Body of pancreas (tissue), 4 donors: ENCODE results near the gene RETN. TPM values are rescaled to one million over a fixed set of nuclear protein-coding genes. Genes with fewer than 3 reads are reported as not detected.
A peak's percentile ranks its signal among the peaks of the same experiment; 100 is the strongest.

Experiments
- ATAC-seq: fragments of 150-250 bp; one replicate; pipeline ENCODE4 v1.9.1; 2016
- DNase-seq, 4 donors: peaks; one replicate each; pipeline ENCODE4 v3.0.0-alpha.2; 2019
- H3K27ac ChIP-seq, 4 donors: fragments of 200-600 bp; sonication (generic); 1 replicate in 3 of 4; 2 replicates in 1 of 4; pipeline versions ENCODE4 v1.5.1 to v1.6.1; 2016 to 2019; ENCODE audit warnings: mild to moderate bottlenecking in 1 of 4, mixed read lengths in 1 of 4, moderate library complexity in 1 of 4
- H3K27me3 ChIP-seq, 2 donors: fragments of 200-600 bp; sonication (generic); one replicate each; pipeline ENCODE4 v1.6.0; 2016; ENCODE audit warnings: mild to moderate bottlenecking in 1 of 2
- H3K36me3 ChIP-seq, 2 donors: fragments of 200-600 bp; sonication (generic); replicated peaks in 1 of 2; 2 replicates each; pipeline ENCODE4 v1.5.1; 2016; ENCODE audit warnings: low read depth in 2 of 2; ENCODE audit not compliant: insufficient read depth in 1 of 2
- H3K4me1 ChIP-seq: fragments of 200-600 bp; sonication (generic); one replicate; pipeline ENCODE4 v1.6.0; 2016
- H3K4me3 ChIP-seq, 2 donors: fragments of 200-600 bp; sonication (generic); 1 replicate in 1 of 2; 2 replicates in 1 of 2; pipeline ENCODE4 v1.5.1; 2016 to 2019
- H3K9me3 ChIP-seq, 3 donors: fragments of 200-600 bp; sonication (generic); 1 replicate in 2 of 3; 2 replicates in 1 of 3; pipeline ENCODE4 v1.5.1; 2016
- CTCF ChIP-seq, 7 experiments: fragments of 450-650 bp in 4 of 7; fragments of 200-600 bp in 3 of 7; sonication (generic) in 3 of 7; IDR thresholded peaks; one replicate each; pipeline ENCODE4 v1.5.1; 2016 to 2019; ENCODE audit warnings: antibody characterized with exemption in 7 of 7
- POLR2A ChIP-seq, 3 donors: fragments of 450-650 bp; IDR thresholded peaks; one replicate each; pipeline ENCODE4 v1.6.1; 2016; ENCODE audit warnings: antibody characterized with exemption in 3 of 3, mild to moderate bottlenecking in 2 of 3
- WGBS, 2 donors: methylation state at CpG; one replicate each; pipeline ENCODE4 v1.1.5; 2017; 5-methylcytosine and 5-hydroxymethylcytosine counted together
- intact Hi-C: fragments of 100-400 bp; cut with DNase I; formaldehyde crosslinking; loops from one replicate; pipeline ENCODE4 v1.15.1; 2023
- total RNA-seq, 2 donors: library from RNA; depleted of rRNA; stranded (reverse); fragments of >200 nt; gene quantifications; one replicate each; pipeline ENCODE4 v1.1.0, GENCODE V29; 2016

The RETN gene
- total RNA-seq, 2 donors from 2014 or later, result not detected

GRCh38 chr19:7670790-7671189 is 1.9 kb downstream of the RETN start:
- TF ChIP-seq CTCF (IDR thresholded peaks at IDR 0.05) (no peak), POLR2A (IDR thresholded peaks at IDR 0.05) (no peak)
- intact Hi-C loops, result no loop called here
- H3K4me3 ChIP-seq, result no peak overlapping the region
- no peaks in the 10 kb centered on the region for H3K9me3 ChIP-seq
- no peak for DNase-seq
- H3K27ac ChIP-seq, result no peak overlapping the region
- WGBS, 2 donors, result 17 to 21% methylated on average over 7 to 9 of the region's 9 CpGs
- ATAC-seq, result no peak
- H3K4me1 ChIP-seq, result no peaks in the 10 kb centered on the region
- H3K36me3 ChIP-seq, result no peaks in the 10 kb centered on the region
- H3K27me3 ChIP-seq, result no peaks in the 10 kb centered on the region

GRCh38 chr19:7672522-7672921 is 3.7 kb downstream of the RETN start:
- H3K4me1 ChIP-seq, result no peaks in the 10 kb centered on the region
- no peak overlapping the region for H3K27ac ChIP-seq
- no peaks in the 10 kb centered on the region for H3K36me3 ChIP-seq
- WGBS, 2 donors, result 29 to 32% methylated on average over 6 to 9 of the region's 9 CpGs
- H3K4me3 ChIP-seq, result no peak overlapping the region
- no peaks in the 10 kb centered on the region for H3K27me3 ChIP-seq
- TF ChIP-seq POLR2A (IDR thresholded peaks at IDR 0.05) (no peak), CTCF (IDR thresholded peaks at IDR 0.05) (no peak)
- intact Hi-C loops, result no loop called here
- DNase-seq (no peak), ATAC-seq (no peak)
- no peaks in the 10 kb centered on the region for H3K9me3 ChIP-seq

- Histone ChIP-seq H3K36me3 (no peaks in the 10 kb centered on the region), H3K4me1 (no peaks in the 10 kb centered on the region), H3K4me3 (no peak overlapping the region), H3K27me3 (no peaks in the 10 kb centered on the region), H3K27ac (no peak overlapping the region), H3K9me3 (no peaks in the 10 kb centered on the region)
- DNase-seq (peak; percentile 39 to 73 (median 52)), ATAC-seq (peak; percentile 69)
- TF ChIP-seq CTCF (IDR thresholded peaks at IDR 0.05) (no peak), POLR2A (IDR thresholded peaks at IDR 0.05) (no peak)
- intact Hi-C loops, result loop anchor here (5.0 kb wide), 1 partner anchor 107 kb away; no protein-coding TSS in a partner anchor
- WGBS, 2 donors, result 39 to 64% methylated on average over 20 to 21 of the region's 21 CpGs
These were observed 5.5 kb downstream of the RETN start for GRCh38 chr19:7674010-7675005.

- TF ChIP-seq POLR2A (IDR thresholded peaks at IDR 0.05), result no peak
- DNase-seq, result peak in 1 of 4 donors; percentile 40
- 27 to 28% methylated on average over 6 to 7 of the region's 7 CpGs for WGBS, 2 donors
- H3K27ac ChIP-seq, result peak overlapping the region in 1 of 4 donors; percentile 9
- intact Hi-C loops, result loop anchor here (5.0 kb wide), 1 partner anchor 109 kb away; no protein-coding TSS in a partner anchor
- H3K36me3 ChIP-seq, result no peaks in the 10 kb centered on the region
- H3K9me3 ChIP-seq, result no peaks in the 10 kb centered on the region
- H3K4me1 ChIP-seq, result peaks cover 6% of the 10 kb centered on the region
- H3K4me3 ChIP-seq, result no peak overlapping the region
- no peak for ATAC-seq
- H3K27me3 ChIP-seq, result no peaks in the 10 kb centered on the region
These were observed 7.5 kb downstream of the RETN start for GRCh38 chr19:7676376-7676775.

- WGBS, 2 donors, result 32% methylated on average over 7 to 10 of the region's 10 CpGs
- H3K36me3 ChIP-seq, result no peaks in the 10 kb centered on the region
- no peak within 1 kb of the TSS for H3K4me3 ChIP-seq
- H3K27ac ChIP-seq, result peak within 1 kb of the TSS in 1 of 4 donors; percentile 9
- TF ChIP-seq CTCF (IDR thresholded peaks at IDR 0.05) (no peak), POLR2A (IDR thresholded peaks at IDR 0.05) (no peak)
- intact Hi-C loops, result loop anchor here (5.0 kb wide), 1 partner anchor 110 kb away; no protein-coding TSS in a partner anchor
- peaks cover 11% of the 10 kb centered on the region for H3K4me1 ChIP-seq
- ATAC-seq, result no peak
- peak in 1 of 4 donors; percentile 31 for DNase-seq
- no peaks in the 10 kb centered on the region for H3K27me3 ChIP-seq
- H3K9me3 ChIP-seq, result no peaks in the 10 kb centered on the region
These were observed 8.0 kb downstream of the RETN start, which contains the start of gene MCEMP1 for GRCh38 chr19:7676854-7677253. MCEMP1 (plus strand) TSS chr19:7677090; CDS start chr19:7677121, 31 bp downstream.
